Astrocyte (in vitro differentiated cells and primary cell): ENCODE data around the gene SLC39A8.

ENCODE experiments used
- EZH2 ChIP-seq: IDR thresholded peaks from 2 replicates; pipeline ENCODE4 v1.6.1; 2012; ENCODE audit warnings: mild to moderate bottlenecking, low read length, inconsistent platforms; ENCODE audit not compliant: insufficient read depth
- TF ChIP-seq, protein P1 (sequence below): IDR thresholded peaks from 2 replicates; pipeline ENCODE4 v1.5.1; 2011; ENCODE audit warnings: low read depth, mild to moderate bottlenecking, inconsistent platforms, low read length, moderate library complexity; ENCODE audit not compliant: insufficient read depth

DNA sequence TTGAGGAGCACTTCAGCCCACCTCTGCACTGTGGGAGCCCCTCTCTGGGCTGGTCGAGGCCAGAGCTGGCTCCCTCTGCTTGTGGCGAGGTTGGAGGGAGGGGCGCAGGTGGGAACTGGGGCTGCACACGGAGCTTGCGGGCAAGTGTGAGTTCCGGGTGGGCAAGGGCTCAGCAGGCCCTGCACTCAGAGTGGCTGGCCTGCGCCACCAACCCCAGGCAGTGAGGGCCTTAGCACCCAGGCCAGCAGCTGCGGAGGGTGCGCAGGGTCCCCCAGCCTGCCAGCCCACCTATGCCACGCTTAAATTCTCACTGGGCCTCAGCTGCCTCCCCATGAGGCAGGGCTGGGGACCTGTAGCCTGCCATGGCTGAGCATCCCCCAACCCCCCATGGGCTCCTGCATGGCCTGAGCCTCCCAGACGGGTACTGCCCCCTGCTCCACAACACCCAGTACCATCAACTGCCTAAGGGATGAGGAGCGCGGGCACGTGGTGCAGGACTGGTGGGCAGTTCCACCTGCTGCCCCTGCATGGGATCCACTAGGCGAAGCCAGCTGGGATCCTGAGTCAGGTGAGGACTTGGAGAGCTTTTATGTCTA is 110.9 kb downstream of the SLC39A8 start:
- no peak for TF ChIP-seq EZH2
- TF ChIP-seq, protein P1, sequence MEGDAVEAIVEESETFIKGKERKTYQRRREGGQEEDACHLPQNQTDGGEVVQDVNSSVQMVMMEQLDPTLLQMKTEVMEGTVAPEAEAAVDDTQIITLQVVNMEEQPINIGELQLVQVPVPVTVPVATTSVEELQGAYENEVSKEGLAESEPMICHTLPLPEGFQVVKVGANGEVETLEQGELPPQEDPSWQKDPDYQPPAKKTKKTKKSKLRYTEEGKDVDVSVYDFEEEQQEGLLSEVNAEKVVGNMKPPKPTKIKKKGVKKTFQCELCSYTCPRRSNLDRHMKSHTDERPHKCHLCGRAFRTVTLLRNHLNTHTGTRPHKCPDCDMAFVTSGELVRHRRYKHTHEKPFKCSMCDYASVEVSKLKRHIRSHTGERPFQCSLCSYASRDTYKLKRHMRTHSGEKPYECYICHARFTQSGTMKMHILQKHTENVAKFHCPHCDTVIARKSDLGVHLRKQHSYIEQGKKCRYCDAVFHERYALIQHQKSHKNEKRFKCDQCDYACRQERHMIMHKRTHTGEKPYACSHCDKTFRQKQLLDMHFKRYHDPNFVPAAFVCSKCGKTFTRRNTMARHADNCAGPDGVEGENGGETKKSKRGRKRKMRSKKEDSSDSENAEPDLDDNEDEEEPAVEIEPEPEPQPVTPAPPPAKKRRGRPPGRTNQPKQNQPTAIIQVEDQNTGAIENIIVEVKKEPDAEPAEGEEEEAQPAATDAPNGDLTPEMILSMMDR: no peak
